Lower leg skin (tissue), 3 donors: Measurements from ENCODE around the gene ZNF302.

Source experiments
- CTCF ChIP-seq, 3 donors: fragments of 450-650 bp; IDR thresholded peaks; one replicate each; pipeline ENCODE4 v1.5.1; 2016; ENCODE audit warnings: antibody characterized with exemption in 3 of 3, mild to moderate bottlenecking in 3 of 3, moderate library complexity in 2 of 3
- POLR2A ChIP-seq, 2 donors: fragments of 450-650 bp; IDR thresholded peaks; one replicate each; pipeline ENCODE4 v1.6.1; 2016 to 2017; ENCODE audit warnings: antibody characterized with exemption in 2 of 2, mild to moderate bottlenecking in 1 of 2, moderate library complexity in 1 of 2

- TF ChIP-seq CTCF (IDR thresholded peaks at IDR 0.05) = no peak
- TF ChIP-seq POLR2A (IDR thresholded peaks at IDR 0.05) = no peak
These were observed 8.2 kb upstream of the ZNF302 start for GRCh38 chr19:34669305-34669704.
